ENCODE results near the gene TLR8.
"Not testable (repeated sequence)": the region's sequence is repeated elsewhere in the genome, so short reads cannot be mapped to it uniquely, and the experiment has no call there.

TLR8 gene

DNA sequence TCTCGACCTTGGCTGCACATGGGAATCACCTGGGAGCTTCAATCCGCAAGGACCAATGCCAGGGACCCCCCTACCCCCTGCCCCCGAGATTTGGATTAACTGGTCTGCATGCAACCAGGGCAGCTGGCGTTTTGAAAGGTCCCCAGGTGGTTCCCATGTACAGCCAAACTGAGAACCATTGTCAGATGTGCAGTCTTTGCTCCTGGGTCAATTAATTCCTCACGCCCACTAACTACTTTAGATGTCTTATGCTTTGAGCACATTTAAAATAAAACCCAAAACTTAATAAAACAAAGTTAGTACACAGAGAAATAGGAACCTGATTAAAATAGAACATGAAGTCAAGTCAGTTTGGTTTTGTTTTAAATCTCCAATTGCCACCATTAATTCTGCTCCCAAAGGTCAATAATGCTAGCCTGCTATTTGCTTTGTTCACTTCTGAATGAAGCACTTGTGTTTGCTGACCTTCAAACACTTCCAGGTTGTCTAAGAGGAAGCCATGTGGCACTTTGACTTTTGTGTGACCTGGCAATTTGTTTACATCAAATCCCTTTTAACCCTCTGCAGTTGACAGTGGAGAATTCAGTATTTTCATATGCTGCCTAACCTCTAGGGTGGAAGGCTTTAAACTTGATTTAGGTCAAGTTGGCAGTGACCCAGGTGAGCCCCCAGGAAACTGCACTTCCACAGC lies 41.3 kb downstream of the TLR8 start:
- no peak for DNase-seq

DNA sequence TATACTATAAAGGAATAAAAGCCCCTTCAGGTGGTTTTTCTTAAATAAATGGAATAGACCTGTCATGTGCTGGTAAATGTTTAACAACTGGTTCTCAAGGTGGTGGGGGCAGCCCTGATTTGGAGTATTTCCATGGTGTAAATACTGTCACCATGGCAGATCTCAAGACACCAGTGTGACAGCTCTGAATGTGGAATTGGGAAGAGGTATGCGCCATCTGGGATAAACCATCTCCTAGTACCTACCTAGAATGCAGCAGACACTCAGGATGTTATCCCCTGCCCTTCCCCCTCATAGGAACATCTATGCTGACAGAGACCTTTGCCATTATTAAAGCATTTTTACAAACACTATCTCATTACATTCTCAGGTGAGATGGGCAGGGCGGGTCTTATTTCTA lies 42.1 kb downstream of the TLR8 start:
- no peak for DNase-seq

DNA sequence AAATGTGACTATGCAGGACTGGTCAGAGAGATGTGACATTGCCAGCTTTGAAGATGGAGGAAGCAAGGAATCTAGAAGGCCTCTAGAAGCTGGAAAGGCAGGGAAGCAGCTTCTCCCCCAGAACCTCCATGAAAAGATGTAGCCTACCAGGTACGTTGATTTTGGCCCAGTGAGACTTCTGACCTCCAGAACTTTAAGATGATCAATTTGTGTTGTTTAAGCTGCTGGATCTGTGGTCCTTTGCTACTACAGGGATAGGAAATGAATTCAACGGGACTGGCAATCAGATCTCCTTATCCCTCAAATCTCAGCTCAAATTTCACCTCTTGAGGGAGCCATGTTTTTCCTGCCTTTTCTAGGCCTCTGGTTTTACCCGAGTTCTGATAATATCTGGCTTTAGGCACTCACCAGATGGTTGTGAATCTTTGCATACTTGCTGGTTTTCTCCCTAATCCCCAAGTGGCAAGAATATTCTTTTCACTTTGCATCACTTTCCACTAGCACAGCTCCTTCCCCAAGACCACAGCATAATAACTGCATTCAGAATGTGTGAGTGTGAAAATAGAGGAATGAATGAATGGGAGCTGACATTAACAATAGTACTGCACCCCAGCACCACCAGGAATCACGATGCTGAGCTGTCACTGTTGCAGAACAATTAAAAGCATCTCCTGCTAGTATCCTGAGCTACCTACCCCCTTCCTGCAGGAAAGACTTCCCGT lies 42.9 kb downstream of the TLR8 start:
- no peak for DNase-seq

DNA sequence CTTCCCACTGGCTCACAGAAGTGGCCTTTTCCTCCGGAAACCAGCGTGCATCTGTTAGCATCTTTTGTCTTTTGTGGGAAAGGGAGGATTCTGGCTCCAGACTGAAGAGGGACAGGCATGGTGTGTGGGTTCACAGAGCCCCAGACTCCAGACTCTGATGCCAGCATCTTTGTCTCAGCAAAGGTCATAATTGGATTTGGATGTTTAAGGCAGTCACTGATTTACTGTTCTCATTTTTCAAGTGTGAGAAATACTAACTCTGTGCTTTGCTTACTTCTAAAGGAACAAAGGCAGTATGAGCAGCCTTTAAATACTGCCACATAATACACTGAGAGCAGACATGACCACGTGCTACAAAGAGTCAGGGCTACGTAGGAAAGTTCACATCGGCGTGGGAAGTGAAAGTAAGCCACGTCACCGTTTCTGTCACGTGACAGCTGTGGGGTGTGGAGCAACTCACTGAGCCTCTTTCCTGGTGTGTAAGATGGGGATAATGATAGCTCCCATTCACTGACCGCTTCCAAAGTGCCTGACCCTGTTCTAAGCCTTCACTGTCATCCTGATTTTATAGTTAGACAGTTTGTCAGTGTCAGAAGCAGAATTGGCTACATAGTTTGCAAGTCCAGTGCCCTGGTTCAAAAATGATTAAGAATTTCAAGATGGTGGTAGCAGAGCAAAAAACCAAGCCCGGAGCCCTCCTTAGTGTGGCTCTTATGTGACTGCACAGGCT lies 43.7 kb downstream of the TLR8 start:
- DNase-seq: peak; percentile 79 to 88

DNA sequence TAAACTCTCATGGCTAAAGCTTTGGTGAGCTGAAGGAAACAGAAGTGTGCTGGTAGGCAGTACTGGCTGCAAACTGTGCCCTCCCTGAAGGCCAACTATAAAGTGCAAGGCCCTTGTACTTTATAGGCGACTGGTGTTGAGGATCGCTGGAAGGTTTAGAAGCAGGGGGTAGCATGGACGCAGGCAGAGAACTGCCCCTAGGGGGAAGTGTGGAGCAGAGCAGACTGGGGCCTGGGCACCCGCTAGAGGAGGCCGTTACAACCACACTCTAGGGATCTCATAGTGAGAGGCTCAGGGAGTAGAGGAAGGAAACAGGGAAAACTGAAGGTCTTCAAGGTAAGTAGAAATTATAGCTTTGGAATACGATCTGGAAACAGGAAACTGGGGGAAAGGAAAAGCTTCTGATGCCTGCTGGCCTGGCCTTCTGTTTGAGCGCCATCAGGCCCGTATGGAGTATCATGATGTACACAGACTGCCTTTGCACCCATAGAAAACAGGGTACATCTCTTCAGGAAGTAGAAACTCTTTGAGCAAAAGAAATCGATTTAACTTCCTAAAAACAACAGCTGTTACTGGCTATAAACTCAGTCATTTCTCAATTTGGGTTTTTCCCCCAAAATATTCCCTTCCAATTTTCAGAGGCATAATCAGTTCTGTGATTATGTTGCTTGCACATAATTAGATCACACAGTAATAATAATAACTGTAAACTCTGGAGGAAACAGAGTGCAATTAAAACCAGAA lies 44.6 kb downstream of the TLR8 start:
- peak; percentile 65 to 68 for DNase-seq

DNA sequence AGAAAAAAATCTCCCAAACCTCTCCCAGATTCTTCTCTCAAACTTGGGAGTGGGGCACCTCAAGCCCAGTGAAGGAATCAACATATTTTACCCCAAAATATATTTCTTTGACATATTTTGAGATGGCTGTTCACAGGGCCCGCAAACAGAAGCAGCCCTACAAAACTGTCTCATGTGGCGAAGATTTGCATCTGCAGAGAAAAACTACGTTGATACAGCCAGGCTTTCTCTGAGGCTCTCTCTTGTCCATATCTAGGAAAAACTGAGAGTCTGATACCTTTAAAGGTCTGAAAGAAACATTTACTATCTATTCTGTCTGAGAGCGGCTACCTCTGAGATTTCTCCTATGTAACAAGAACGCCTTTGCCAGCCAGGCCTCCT lies 45.2 kb downstream of the TLR8 start:
- no peak for DNase-seq

DNA sequence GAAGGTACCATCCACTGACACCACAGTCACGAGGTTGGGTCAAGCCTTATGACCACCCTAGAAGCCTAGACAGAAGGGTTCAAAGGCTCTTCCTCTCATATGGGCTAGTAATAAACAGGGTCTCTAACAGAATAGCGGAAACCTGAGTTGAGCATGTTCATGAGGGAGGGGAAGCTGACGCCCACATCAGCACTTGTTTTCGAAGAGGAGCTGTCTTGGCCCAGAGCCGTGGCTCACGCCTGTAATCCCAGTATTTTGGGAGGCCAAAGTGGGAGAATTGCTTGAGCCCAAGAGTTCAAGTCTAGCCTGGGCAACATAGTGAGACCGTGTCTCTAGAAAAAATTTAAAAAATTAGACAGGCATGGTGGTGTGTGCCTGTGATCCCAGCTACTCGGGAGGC lies 47.0 kb downstream of the TLR8 start:
- no peak for DNase-seq

DNA sequence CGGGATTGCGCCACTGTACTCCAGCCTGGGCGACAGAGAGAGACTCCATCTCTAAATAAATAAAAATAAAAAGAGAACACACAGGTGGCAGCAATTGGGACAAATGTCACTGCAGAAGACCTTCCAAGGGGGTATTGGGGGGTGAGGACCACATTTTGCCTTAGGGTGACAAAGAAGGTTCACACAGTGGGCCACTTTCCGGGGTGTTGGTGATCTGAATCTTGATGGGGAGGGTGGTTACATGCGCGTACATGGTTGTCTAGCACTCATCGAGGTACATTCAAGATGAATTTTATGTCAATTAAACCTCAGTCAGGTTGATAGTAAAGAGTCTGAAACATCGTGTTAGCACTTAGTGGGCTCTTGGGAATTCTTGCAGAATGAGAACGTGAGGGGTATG lies 48.0 kb downstream of the TLR8 start:
- DNase-seq: no peak

DNA sequence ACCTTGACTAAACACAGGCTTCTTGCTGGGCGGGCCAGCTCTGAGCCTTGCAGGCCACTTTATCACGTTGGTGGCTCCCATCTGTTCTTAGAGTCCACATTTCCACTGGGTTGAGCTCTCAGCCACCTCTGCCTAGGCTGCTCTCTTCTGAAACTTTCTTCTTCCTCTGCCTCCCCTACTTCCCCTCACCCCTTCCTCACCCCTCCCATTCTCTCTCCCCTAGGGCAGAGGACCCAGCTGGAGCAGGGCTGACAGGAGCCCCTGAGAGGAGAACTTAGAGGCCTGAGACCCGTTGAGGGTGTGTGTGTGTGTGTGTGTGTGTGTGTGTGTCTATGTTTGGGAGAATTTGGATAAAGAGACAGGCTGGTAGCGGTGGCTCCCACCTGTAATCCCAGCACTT lies 48.6 kb downstream of the TLR8 start:
- DNase-seq: no peak

DNA sequence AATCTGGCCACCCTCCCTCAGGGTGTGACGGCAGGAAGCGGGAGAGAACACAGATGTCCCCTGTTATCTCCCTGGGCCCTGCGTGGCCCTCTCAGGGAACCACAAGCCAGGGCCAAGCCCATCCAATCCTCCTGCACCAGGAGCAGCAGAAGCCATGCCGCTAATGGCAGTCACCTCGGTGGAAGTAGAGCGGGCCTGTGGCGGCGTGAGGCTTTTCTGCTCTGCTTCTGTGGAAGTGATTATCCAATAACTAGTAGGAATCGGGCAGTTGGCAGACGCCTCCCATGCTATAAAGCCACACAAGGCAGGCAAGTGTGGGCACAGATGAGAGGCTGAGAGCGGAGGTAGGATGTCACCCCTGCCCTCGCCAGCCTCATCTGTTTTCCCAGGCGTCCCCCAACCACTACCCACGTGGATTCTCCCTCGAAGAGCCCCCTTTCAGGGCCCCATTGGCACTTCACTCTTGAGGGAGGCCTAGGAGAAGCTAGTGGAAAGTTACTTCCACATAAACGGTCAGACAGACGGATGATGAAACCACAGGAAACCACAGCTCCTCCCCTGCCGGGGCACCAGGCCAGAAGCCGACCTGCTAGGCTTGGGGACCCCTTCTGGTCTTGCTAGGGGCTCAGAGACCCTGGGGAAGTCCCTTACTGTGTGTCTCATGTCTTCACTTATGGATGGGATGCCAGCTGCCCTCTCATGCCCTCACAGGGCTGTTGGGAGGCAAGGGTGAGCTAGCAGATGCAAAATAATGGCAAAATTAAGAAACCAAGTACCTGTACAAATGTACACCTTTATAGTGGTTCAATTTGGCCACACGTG lies 49.7 kb downstream of the TLR8 start:
- DNase-seq: peak; percentile 50 to 57

DNA sequence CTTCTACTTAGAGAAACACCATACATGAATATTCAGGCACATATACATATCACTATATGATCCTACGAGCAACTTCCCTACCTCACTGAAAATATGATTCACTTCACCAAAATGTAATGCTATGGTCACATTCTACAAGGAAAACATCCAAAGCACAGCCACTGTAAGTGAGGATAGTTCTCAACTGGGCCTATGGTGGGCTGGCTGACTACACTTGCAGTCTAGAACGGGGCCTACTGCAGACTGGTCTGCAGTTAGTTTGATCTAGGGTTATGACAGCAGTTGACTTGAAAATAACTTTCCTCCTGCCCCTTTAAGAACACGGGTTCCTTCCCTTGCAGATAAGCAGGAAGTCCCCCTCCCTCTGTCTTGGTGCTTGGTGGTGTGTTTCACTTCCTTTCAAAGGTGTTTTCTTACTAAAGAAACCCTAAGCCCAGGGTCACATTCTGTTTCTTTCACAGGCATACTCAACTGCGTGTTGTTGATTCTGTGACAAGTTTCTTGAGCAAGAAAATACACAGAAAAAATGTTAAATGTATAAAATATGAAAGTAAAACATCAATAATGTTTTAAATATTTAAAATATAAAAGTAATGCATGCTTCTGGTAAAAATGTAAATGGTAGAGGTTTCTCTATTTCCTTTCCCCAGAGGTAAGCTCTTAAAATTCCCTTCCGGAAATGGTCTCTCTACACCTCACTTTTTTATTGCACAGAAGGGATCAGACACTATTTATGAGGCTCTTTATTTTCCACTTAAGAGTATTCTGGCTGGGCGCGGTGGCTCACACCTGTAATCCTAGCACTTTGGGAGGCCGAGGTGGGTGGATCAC lies 50.5 kb downstream of the TLR8 start:
- peak; percentile 56 to 64 for DNase-seq

DNA sequence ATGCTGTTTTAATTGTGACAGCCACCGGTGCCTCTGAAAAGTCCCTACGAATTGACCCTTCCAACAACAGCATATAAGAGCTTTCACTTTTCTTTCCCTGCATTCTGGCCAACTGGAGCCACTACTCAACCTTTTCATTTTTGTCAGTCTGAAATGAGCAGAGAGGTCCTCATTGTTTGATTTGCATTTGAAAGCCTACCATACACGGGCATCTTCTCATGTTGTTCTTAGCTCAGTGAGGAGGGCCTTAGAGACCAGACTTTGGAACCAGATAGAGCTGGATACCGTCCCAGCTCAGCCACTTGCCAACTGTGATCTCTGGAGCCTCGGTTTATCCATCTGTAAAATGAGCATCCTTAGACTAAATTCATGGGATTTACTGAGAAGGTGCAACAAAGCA lies 51.6 kb downstream of the TLR8 start:
- no peak for DNase-seq

DNA sequence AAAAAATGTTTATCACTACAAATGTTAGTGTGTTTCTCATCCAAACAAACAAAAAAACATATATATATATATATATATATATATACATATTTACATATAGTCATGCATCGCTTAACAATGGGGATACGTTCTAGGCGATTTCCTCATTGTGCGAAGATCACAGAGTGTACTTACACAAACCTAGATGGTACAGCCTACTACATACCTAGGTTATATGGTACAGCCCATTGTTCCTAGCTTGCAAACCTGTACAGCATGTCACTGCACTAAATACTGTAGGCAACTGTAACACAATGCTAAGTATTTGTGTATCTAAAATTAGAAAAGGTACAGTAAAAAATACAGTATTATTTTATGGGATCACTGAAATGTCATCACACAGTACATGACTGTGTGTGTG lies 52.0 kb downstream of the TLR8 start:
- no peak for DNase-seq

DNA sequence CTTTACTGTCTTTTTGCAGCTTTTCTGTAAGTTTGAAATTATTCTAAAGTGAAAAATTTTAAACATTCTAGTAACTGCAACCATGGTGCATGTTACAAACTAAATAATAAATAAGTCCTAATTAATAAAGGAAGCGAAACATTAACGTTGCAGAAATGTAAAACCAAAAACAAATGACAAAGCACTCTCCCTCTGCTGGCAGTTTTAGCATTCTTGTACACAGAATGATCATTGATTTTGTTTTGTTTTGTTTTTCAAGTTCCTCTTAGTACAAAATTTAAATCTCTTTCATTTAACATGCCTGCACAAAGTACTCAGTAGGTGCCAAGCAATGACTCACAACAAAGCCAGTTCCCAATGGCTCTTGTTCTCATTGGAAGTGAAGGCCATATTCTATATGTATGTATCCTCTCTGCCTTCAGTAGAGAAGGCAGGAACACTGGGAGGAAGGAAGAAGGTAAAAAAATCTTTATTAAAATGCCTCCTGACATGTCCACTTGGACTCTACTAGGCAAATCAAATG lies 54.8 kb downstream of the TLR8 start:
- no peak for DNase-seq

DNA sequence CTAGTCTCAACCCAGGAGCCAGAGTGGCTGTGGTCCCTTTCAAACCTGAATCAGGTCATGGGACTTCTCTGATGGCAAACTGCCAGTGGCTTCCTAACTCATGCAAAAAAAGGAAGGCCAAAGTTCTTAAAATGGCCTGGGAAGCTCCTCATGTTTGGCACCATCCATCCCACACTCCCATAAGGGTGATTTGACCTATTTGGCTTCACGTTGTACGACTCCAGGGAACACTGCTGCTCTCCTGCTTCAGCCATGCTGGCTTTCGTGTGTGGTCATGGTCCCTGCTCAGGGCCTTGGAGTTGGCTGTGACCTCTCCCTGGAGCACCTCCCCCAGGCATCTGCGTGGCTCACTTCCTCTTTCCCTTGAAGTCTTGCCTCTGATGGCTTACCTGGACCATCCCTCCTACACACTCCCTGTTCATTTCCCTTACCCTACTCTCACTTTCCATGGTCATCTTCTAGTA lies 55.7 kb downstream of the TLR8 start:
- no peak for DNase-seq

DNA sequence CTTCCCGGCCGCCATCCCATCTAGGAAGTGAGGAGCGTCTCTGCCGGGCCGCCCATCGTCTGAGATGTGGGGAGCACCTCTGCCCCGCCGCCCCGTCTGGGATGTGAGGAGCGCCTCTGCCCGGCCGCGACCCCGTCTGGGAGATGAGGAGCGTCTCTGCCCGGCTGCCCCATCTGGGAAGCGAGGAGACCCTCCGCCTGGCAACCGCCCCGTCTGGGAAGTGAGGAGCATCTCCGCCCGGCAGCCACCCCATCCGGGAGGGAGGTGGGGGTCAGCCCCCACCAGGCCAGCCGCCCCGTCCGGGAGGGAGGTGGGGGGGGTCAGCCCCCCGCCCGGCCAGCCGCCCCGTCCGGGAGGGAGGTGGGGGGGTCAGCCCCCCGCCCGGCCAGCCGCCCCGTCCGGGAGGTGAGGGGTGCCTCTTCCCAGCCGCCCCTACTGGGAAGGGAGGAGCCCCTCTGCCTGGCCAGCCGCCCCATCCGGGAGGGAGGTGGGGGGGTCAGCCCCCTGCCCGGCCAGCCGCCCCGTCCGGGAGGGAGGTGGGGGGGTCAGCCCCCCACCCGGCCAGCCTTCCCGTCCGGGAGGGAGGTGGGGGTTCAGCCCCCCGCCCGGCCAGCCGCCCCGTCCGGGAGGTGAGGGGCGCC lies 56.9 kb downstream of the TLR8 start:
- DNase-seq: not testable (repeated sequence)

DNA sequence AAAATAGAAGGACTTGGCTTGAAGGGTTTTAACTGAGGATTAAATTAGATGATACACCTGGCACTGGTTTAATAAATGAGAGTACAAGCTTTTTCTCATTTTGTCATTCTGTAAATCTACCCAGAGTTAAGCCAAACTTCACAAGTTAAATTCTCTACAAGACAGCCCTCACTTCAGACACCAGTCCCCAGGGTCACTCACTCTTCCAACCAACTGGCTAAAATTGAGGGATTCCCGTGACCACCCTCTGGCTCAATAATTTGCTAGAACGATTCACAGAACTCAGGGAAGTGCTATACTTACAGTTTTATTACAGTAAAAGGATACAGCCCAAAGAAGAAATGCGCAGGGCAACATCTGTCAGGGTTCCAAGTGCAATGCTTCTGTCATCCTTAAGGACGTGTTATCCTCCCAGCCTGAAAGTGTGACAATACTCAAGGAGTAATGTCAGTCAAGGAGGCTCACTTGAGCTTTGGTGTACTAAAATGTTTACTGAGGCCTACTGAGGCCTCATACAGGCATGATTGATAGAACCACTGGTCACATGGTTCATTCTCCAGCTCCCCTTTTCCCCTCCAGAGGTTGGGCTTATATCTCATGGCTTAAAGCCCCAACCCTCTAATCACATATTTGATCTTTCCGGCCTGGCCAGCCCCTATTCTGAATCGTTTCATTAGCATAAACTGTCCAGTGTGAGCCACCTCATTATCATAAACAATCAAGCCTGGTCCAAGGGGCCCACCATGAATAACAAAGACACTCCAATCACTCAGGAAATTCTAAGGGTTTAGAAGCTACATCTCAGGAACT lies 58.9 kb downstream of the TLR8 start:
- no peak for DNase-seq

DNA sequence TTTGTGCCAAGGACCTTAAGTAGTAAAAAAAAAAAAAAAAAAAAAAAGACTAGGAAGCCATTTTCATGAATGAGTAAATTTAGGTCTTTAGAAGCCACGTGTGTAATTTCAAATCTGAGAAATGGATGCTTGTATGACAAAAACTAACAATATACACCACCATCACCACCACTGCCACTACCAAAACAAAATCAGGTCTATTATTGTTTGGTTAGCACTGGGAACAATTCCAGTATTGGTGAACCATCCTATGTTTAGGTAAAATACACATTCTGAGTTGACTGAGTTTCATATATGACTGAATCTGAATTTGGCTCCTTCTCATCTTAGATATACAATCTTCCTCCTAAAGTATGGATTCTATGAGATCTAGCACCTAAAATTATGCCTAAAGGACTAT lies 59.7 kb downstream of the TLR8 start:
- DNase-seq: no peak

DNA sequence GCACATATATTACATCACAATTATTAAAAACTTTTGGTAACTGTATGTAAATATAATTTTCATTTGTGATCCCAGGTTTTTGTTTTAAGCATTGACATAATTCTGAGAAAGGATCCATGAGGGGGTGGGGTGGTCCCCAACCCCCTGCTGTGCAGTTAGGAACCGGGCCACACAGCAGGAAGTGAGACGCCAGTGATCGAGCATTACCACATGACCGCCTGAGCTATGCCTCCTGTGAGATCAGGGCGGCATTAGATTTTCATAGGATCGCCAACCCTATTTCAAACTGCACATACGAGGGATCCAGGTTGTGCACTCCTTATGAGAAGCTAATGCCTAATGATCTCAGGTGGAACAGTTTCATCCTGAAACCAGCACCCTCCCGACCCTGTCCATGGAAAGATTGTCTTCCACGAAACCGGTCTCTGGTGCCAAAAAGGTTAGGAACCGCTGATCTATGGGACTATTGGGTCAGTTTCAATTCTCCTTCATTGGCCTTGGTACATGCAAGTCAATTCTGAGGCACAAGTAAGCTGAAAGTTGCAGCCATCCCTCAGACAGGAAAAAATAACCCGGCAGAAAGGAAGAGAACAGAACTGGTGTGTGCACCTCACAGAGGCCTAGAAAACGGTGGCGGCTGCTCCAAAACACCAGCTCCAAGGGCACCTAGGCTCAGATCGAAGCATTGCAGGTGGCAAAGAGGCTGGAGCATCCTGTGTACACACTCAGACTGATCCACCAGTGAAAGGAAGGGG lies 61.5 kb downstream of the TLR8 start:
- no peak for DNase-seq
